Amniotic epithelial cell (primary cell): ENCODE results near the gene CERKL.
"Not testable (repeated sequence)": the region's sequence is repeated elsewhere in the genome, so short reads cannot be mapped to it uniquely, and the experiment has no call there.

Source experiments
- DNase-seq: peaks from one replicate; pipeline ENCODE4 v3.0.0-alpha.2; 2010; ENCODE audit warnings: low read depth

Gene CERKL, protein sequence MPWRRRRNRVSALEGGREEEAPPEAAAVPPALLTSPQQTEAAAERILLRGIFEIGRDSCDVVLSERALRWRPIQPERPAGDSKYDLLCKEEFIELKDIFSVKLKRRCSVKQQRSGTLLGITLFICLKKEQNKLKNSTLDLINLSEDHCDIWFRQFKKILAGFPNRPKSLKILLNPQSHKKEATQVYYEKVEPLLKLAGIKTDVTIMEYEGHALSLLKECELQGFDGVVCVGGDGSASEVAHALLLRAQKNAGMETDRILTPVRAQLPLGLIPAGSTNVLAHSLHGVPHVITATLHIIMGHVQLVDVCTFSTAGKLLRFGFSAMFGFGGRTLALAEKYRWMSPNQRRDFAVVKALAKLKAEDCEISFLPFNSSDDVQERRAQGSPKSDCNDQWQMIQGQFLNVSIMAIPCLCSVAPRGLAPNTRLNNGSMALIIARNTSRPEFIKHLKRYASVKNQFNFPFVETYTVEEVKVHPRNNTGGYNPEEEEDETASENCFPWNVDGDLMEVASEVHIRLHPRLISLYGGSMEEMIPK

DNA sequence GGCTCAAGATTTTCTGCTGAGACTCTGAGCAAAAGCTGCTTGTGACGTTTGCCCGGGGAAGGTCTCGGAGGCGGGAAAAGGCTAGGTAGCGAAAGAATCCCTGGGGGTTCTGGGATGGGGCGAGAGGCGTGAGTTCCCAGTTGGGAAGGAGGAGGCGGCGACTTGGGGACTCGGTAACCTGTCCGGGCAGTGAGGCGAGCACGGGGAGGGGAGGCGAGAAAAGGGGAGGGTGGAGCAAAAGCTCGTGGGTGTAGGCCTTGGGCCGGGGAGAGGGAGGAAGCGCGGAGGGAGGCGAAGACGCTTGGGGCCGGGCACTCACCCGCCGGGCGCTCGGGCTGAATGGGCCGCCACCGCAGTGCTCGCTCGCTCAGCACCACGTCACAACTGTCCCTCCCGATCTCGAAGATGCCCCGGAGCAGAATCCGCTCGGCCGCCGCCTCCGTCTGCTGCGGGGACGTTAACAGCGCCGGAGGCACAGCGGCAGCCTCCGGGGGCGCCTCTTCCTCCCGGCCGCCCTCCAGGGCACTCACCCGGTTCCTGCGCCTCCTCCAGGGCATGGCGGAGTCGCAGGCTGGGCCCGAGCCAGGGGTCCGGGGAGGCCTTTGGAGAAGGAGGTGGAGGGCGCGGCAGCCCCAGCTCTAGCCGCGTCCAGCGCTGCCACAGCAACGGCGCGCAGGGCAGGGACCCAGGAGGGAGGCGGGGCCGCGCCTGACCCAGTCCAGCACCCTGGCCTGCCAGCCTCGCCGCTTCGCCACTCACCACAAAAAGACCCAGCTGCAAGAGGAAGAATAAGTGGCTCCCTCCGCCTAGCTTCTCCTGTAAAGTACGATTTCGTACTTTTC is at the start of gene CERKL:
CERKL (minus strand) TSS at position 656 of the 842 bp plus-strand sequence; CDS start at position 557, 99 bp downstream.
- peak; percentile 5 for DNase-seq

DNA sequence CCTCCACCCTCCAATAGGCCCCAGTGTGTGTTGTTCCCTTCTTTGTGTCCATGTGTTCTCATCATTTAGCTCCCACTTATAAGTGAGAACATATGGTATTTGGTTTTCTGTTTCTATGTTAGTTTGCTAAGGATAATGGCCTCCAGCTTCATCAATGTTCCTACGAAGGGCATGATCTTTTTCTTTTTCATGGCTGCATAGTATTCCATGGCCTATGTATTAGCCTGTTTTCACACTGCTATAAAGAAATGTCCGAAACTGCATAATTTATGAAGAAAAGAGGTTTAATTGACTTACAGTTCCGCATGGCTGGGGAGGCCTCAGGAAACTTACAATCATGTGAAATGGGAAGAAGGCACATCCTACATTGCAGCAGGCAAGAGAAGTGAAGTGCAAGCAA is 45.6 kb upstream of the CERKL start:
- not testable (repeated sequence) for DNase-seq

DNA sequence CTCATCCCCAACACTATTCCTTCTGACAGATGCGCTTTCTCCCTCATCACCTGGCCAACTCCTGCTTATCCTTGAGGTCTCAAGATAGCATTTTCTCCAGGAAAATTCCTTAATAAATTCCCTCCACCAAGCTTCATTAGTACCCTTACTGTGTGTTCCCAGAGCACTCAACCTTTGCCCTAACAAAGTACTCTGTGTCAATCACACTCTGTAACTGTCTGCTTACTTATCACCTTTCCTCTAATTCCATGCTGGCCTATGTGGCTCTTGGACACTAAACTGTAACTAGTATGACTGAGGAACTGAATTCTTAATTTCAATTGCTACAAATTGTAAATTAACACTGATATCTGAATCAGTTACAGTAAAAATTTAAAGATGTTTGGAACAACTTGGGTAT is 41.3 kb upstream of the CERKL start:
- no peak for DNase-seq

DNA sequence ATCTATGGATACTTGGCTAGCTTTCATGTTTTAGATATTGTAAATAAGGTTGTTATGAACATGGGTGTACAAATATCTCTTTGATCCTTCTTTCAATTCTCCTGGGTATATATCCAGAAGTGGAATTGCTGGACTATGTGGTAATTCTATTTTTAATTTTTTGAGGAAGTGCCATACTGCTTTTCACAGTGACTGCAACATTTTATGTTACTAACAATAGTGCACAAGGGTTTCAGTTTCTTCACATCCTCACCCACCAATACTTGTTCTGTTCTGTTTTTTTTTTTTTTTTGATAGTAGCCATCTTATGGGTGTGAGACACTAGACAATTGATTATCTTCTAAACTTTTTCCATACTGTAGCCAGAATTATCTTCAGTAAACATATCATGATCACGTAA is 40.7 kb upstream of the CERKL start:
- no peak for DNase-seq

DNA sequence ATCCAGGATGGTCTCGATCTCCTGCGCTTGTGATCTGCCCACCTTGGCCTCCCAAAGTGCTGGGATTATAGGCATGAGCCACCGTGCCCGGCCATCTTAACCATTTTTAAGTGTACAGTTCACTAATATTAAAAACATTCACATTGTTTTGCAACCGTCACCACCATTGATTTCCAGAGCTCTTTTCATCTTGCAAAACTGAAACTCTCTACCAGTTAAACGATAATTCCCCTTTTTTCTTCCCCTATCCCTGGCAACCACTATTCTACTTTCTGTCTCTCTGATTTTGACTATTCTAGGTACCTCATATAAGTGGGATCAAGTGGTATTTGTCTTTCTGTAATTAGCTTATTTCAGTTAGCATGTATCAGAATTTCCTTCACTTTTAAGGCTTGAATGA is 40.2 kb upstream of the CERKL start:
- DNase-seq = no peak

DNA sequence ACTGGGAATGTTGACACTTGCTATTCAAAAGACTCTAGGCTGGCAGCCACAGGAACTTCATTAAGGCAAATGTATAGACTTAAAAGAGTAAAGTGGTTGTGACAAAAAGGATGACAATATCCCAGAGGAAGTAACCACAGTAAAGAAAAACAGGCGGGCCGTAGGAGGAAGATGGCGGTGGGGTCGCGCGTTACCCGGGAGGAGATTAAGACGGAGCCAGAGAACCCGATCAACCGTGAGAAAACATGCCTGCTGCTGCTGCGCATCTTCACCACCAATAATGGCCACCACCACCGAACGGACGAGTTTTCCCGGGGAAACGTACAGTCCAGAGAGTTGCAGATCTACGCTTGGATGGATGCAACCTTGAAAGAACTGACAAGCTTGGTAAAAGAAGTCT is 37.4 kb upstream of the CERKL start:
- DNase-seq = no peak

DNA sequence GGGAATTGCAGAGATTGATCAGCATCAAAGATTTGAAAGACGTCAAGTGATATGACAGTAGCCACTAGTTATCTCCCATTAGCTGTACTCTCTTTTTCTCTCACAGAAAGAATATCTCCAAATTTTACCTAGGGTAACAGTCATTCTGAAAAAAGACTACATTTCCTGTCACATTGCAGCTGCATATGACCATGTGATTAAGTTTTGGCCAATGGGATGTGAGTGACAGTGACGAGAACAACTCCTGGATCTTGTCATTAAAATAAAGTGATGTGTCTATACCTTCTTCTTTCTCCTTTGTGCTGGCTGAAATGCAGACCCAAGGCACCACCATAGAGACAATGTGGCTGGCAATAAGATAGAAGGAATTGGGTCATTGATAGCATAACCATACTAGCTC is 34.0 kb upstream of the CERKL start:
- no peak for DNase-seq

DNA sequence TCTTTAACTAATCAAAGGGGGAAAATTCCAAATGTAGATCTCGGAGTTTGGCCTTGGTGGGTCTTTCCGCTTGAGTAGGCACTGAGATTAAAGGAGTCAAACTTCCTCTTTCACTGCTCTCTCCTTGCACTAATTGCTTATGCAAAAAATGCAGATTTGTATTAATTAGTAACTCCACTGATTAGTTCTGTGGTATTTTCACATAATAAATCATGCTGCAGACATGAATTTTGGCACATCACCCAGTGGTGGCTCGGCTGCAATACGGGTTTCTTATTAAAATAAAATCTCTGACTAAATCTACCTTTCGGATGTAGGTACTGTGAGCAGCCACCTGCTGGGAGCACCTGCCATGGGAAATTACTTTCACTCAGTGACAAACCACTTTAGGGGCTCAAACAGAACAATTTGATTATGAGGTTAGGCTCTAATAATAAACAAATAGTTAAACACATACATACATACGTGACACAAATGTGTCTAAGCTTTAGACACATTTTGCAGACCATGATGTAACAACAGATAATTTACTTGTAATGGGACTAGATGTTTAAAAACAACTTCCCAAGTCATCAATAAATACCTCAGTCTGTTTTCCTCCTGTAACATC is 29.8 kb upstream of the CERKL start:
- no peak for DNase-seq

DNA sequence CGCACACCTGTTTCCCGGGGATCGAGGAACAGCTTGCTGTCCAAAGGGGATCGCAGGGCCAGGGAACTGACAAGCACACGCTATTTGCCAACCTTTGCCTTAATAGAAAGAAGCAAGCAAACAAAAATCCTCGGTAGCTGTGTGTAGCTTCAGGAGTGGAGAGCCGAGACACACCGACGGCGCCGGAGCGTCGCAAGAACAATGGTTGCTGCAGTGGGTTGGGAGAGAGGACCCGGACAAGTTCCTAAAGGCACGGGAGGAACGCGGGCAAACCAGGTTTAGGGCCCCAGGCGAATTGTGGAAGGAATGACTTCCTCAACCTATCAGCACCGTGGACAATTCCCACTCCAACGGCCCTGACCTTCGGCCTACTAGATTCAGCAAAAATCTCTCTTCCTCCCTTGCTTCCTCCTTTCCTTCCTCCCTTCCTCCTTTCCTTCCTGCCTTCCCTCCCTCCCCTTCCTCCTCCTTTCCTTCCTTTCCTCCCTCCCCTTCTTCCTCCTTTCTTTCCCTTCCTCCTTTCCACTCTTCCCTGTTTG is 28.3 kb upstream of the CERKL start:
- DNase-seq = peak; percentile 18

DNA sequence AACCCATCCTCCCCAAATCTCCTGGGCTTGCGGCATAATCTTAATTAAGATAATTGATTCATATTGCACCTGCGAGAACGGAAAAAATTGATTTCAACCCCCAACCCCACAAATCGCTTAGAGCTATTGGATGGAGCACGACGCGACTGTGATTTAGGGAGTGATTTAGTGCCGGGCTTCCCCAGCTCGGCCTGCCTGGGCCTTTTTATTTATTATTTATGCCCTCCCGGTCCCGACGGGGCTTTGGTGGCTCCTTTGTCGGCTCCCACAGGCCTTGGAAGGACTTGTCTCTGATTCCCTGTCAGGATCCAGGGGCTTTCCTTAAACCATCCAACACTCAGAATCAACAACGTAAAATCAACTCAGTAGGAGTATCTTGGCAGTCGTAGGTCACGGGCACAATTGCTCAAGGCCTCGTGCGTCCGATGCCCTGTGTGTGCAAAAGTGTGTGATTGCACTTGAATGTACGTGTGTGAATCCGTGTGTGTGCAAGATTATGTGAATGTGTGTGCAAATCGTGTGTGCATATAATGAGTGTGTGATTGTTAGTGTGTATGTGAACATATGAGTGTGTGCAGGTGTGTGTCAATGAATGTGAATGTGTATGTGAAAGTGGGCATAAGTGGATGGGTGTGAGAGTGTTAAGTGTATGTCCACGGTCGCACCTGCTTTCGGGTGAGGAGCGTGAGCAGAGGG is 27.7 kb upstream of the CERKL start:
- DNase-seq = no peak

DNA sequence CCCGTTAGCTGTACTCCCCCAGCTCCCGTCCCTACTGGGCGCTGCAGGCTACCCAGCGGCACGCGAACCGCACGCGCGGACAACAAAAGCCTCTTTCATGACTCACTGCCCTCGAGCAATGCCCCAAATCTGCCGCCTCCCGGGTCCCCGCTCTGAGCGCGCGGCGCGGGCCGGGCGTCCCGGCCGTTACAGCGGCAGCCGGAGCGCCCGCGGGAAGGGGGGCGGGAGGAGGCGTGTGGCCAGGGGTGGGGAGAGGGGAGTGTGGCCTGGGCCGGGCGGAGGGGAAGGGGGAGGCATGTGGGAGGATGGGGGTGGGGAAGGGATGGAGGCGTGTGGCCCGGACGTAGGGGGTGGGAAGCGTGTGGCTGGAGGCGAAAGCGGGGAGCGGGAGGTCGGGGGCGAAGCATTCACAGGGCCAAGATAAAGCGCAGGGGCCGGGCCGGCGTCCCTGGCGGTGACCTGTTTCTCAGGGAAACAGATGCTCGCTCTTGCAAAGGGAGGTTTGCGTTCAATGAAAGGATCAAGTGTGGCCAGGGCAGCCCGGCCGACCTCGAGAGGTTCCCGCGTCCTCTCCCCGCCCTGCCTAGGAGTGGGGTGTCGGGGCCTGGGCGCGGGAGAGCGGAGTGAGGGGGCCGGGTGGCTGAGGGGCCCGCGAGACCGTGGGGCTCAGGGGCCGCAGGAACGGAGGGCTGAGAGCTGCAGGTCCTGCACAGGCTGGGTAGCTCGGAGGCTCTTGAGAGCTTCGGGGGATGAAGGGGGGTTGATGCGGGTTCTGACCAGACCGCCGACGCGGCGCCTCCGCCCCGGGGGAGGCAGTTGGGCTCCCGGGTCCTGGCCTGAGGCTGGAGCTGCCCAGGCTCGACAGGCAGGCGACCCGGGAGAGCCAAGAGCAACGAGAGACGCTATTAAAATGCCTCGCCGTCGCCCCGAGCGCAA is 26.9 kb upstream of the CERKL start:
- DNase-seq = no peak

DNA sequence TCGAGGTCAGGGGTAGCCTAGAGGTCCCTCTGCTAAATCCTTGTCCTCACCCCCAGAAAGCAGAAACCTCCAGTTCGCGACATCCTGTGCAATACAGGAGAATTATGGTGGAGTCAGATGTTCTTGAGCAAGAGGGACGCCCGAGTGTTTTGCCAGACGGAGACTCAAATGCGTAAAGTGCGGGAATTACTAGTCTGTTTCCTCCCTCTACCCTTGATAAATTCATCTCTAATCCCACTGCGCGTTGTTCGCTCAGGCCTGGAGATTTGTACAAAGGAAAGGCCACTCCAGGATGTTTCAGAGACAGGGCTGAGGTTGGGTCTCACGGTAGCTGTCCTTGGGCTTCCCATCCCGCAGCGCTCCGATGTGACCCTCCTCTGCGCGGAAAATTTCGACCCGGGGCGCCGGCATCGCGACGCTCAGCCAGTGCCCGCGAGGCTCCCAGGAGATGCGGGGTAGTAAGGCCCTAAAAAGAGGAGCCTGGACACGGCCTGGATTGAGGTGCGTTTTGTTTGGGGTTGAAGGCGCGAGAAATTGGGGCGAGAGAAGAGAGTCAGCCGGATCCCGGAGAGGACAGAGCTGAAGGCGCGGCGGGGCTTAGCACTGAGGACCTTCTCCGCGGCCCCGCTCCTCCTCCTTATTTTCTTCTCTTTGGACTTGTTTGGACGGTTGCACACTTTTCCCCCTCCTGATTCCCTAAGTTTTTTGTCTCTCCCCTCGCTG is 26.1 kb upstream of the CERKL start:
- DNase-seq = no peak

DNA sequence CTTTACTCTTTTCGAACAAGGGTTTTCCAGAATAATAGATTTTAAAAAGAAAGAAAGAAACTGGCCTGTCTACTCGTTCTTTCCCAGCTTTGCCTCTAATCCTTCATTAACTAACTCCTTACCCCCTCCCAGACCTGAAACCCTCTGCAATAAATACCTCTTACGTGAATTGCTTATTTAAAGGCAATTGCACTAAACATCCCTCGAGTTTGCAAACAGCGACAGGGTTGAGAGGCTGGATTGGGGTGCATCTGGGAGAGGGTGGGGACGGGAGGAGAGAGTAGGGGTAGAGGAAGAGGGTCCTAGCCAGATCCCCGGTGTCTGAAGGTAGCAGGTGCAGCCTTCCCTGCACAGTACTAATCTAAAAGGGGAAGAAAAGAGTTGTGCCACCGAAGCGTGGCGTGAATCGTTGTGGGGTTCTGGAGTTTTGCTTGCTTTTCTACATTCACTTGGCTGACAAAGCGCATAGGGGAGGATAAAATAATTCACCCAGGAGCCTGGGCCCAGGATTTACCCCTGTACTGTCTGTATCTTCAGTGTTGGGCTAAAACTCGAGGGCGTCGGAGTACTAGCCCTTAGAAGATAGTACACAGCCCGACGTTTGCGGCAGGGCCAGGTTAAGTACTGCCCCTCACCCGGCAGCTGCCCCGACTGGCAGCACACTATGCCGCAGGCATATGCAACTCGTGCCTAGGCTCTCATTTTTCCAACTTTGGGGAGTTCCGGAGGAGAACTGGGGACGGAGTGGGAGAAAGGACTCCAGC is 25.3 kb upstream of the CERKL start:
- DNase-seq = no peak

DNA sequence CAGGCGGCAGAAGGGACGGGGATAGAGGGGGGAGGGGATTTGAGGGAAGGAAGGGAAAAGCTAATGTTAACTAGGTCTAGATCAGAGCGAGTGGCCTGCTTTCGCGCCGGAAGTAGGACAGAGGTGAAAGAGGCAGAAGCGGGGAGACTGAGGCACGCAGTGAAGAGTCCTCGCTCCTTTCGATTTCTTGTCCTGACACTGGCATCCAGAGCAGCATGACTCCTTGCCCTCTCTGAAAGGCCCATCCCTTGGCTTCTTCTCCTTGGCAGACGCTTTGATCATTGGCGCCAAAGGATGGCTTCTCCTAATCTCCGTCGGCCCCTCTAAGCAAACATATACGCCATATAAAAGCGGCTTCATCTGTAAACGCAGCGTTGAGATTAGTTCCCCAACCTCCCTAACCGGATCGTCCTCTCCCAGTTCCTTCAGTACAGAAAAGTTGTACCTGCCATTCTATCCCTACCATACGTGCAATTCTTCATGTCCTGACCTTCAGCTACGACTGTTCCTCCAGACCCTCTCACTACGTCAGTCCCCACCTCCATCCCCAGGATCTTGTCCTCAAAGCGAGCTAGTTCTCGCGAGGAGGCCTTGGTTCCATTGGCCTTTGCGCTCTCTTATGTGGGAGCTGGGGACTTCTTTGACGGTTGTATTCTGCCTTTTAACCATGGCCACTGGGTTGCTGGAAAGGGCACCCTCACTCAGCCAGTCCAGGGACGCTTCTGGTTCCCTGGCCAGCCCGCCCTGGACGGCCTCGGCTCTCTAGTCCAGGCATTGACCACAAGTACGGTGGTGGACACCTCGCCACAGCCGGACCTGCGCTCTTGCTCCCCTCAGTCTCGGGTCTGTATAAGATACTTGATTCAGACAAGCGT is 24.3 kb upstream of the CERKL start:
- no peak for DNase-seq

DNA sequence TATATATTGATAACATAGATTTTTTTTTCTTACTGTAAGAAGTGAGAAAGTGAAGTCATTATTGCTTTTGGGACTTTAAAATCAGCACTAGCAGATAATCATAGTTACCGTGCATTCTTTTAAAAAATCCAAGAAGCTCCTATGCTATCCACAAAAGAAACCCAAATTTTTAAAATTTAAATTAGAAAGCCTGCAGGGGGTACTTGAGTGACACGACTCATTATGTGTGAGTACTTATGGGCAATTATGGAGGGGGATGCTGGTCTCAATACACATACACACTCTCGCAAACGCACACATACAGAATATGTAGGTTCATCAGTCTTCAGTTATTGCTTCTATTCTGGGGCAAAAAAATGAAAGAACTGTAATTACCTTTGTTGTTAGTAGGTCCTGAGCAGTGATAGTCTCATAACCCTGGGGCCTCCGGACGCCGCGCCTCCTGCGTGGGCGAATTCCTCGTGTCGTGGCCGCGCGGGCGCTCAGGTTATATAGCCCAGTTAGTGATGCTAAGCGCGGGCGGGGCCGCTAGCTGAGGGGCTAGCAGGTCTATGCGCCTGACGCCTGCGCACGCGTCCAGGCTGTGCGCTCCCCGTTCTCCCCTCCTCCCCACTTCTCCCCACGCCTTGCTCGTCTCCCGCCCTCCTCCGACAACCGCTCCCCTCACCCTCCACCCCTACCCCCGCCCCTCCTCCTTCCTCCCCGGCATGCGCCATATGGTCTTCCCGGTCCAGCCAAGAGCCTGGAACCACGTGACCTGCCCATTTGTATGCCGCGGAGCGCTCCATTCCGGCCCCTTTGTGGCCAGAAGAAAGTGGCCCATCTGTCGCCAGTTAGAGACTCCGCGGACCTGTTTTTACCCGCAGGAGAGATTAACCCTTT is 23.4 kb upstream of the CERKL start, which contains the start of gene NEUROD1:
NEUROD1 (minus strand) TSS at position 463 of the 882 bp plus-strand sequence. CDS start 1,657 bp downstream, outside the sequence.
- no peak for DNase-seq

DNA sequence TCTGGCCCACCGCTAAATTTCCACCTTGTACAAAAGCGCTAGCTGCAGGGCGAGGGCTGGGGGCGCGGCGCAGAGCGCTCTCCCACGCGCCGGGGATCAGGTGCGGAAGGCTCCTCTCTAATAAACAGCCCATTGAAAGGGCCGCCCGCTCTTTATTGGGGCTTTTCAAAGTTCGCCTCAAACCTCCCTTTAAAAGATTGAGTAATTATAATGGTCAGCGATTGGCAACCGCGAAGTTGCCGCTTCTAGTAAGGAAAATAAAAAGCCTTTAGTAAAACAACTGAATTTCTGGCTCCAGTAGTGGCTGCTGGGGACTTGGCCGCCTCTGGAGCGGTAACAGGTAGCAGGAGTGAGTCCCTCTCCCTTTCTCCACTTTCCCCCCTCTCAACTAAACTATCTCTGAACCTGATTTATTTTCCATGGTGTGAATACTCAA is 22.7 kb upstream of the CERKL start:
- no peak for DNase-seq
